ENCODE data around the gene EEF2K.

EEF2K gene

GRCh38 chr16:22321340-22322001, 115.4 kb downstream of the EEF2K start:
- DNase-seq = peak; percentile 22

- DNase-seq = no peak
Observed at GRCh38 chr16:22322021-22322471, 116.0 kb downstream of the EEF2K start.

- no peak for DNase-seq
Observed at GRCh38 chr16:22322741-22323140, 116.7 kb downstream of the EEF2K start.

DNA sequence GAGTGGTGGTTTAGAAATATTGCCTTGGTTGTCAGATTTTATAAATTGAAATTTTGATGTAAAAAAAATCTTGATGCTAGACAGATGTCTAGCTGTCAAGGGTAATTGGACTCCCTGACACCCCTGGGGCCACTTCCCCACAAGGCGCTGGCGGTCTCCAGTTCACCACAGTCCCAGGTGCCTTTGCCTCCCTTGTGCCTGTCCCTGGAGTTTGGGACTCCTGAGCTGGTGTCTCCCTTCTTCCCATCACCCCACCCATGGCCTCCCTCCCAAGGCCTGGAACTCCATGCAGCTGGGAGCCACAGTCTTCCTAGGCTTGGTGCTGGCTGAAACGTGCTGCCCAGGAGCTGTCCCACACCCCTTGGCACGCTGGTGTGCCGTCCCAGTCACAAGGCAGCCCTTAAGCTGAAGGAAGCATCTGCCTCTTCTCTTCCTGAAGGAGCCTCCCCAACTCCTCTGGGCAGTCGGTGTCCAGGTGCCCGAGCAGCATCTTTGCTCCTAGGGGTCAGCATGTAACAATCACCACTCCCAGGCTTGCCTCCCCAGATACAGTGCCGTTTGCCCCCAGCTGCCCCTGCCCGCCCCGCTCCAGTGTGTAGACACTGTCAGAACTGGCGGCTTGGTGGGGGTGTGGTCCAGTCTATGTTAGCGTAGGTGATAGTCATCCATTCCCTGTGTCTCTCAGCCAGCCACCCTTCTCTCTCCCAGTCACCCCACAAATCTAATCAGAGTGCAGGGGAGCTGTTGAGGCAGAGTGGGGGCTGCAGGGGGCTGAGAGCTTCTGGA, 117.3 kb downstream of the EEF2K start:
- no peak for DNase-seq

DNA sequence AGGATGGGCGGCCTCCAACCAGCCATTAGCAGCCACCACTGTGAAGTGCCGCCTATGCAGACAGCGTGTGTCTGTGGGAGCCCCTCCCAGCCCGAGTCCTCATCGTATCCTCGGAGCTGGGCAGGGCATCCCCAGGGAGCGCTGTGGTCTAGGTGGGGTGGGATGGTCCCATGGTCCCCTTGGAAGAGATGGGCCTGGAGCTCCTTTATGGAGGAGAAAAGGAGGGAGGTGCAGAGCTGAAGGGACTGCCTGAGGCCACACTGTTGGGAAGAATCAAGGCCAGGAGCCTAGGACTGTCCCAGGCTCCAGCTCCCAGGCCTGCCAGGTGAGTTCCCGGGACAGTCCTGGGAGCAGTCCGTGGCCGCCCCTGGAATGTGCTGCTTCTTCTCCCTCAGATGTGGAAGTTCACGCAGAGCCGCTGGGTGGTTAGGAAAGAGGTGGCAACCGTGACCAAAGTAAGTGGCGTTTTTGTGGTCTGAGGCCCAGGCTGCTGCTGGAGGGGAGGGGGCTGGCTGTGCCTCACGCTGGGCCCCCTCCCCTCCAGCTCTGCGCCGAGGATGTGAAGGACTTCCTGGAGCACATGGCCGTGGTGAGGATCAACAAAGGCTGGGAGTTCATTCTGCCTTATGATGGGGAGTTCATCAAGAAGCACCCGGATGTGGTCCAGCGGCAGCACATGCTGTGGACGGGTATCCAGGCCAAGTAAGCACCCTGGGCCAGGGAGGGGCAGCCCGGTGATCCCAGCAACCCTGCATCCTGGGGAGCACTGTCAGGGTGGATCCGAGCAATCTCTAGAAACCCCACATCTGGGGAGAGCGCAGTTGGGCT, 118.1 kb downstream of the EEF2K start:
- no peak for DNase-seq

DNA sequence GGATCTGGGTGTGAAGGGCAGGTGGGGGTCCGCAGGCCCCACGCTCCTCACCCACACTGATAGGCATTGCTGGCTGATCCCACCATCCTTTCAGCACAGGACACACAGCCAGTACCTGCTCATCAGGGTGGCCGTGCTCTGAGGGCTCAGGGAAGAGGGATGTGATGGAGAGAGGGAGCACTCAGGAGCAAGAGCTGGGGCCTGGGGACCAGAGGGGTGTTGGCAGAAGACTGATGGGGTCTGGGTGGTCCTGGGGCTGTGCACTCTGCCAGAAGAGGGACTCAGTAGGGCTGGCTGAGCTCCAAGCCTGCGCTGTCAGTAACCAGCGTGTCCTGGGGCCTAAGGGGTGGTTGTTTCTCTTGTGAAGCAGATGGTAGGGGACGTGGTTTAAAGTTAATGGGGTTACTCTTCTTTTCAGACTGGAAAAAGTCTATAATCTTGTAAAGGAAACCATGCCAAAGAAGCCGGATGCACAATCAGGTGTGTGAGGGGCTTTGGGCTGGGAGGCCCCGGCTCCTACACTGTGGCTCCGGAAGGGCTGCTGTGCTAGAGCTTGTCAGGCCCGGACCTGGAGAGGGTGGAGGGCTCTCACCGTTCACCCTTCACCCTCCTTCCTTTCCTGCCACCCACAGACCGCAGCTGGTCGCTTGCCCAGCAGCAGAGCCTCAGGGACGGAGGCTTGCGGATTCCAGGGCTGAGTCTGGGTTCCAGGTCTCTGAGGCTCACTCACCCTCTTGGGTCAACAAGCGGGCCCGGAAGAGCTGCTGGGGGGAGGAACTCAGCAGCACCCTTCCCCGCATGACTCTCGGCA, 118.9 kb downstream of the EEF2K start:
- DNase-seq = no peak

DNA sequence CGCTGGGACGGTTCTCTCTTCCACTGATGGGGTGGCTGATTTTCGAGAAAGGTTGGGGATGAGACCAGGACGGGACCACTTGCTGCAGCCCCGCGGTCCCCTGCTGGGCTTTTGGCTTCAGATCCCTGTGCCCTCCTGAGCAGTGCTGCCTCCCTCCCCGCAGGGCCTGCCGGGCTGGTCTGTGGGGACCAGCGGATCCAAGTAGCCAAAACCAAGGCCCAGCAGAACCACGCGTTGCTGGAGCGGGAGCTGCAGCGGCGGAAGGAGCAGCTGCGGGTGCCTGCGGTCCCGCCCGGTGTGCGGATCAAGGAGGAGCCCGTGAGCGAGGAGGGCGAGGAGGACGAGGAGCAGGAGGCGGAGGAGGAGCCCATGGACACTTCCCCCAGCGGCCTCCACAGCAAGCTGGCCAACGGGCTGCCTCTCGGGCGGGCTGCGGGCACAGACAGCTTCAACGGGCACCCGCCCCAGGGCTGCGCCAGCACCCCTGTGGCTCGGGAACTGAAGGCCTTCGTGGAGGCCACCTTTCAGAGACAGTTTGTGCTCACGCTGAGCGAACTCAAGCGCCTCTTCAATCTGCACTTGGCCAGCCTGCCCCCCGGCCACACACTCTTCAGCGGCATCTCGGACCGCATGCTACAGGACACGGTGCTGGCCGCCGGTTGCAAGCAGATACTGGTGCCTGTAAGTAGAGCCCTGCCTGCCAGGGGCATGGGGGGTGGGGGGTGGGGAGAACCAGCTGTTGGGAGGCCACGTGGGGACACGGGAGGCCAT, 119.7 kb downstream of the EEF2K start:
- DNase-seq = no peak

- no peak for DNase-seq
Observed at GRCh38 chr16:22326369-22326652, 120.2 kb downstream of the EEF2K start.

- DNase-seq = no peak
Observed at GRCh38 chr16:22326771-22327445, 120.8 kb downstream of the EEF2K start.

GRCh38 chr16:22327446-22327775, 121.3 kb downstream of the EEF2K start:
- DNase-seq = no peak

GRCh38 chr16:22328081-22328725, 122.1 kb downstream of the EEF2K start:
- no peak for DNase-seq

DNA sequence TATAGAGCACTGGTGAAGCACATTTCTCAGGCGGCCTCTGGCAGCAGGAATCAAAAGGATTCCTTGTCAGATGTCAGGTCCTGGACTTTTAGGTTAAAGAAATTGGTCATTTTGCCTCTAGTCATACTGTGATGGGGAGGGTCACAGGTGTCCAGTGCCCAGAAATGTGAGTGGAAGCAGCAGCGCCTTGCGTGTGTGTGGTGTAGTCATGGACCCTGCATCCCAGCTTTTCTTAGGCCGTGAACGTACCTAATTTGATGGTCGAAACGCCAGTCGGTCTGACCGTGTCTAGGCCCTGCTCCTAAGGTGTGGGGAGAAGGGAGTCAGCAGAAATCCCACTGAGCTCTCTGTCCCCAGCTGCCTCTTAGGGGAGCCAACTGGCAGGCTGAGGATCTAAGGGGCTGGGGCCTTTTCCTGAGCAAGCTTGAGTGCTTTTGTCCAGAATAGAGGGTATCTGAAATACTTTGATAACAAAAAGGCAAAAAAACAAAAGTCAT, 123.2 kb downstream of the EEF2K start:
- DNase-seq = no peak

GRCh38 chr16:22330326-22330725, 124.2 kb downstream of the EEF2K start:
- no peak for DNase-seq

GRCh38 chr16:22333457-22333994, 127.4 kb downstream of the EEF2K start:
- no peak for DNase-seq

DNA sequence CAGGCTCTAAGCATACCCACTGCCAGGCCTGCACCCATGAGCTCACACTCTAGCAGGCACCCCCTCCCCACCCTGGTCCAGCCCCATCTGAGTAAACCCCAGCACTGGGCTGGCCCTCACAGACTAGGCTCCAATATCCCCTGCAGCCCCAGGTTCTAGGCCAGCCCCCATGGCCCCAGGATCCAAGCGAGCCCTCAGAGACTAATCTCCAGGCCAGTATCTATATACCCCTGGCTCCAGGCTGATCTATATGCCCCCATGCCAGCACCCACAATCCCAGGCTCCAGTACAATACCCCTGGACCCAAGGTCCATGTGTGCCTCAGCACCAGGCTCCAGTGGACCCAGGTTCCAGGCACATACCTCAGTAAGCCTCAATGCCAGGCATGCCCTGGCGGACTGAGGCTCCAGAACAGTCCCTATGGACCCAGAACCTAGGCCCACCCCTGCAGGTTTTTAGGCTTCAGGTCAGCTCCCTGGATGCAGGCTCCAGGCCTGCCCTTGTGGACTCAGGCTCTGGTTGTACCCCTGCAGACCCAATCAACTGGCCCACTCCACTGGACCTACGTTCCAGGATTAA, 129.7 kb downstream of the EEF2K start:
- DNase-seq = no peak

- no peak for DNase-seq
Observed at GRCh38 chr16:22336581-22336980, 130.5 kb downstream of the EEF2K start.

DNA sequence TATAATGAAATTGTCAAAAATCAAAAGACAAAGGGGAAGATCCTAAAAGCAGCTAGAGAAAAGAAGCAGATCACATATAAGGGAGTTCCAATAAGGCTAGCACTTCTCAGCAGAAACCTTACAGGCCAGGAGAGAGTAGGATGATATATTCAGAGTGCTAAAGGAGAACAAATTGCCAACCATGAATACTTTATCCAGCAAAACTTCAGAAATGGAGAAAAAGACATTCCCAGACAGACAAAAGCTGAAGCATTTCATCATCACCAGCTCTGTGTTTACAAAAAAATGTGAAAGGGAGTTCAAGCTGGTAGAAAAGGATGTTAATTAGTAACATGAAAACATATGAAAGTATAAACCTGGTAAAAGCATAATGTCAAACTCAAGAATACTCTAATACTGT, 131.0 kb downstream of the EEF2K start:
- DNase-seq = no peak

GRCh38 chr16:22337849-22338635, 132.0 kb downstream of the EEF2K start:
- DNase-seq = no peak

Data from GDM1 (cell line).